ENCODE data around the gene MTMR12. TPM values are rescaled to one million over a fixed set of nuclear protein-coding genes. Genes with fewer than 3 reads are reported as not detected.

Gene MTMR12
- total and polyA plus RNA-seq, 2 of the 4 experiments (the other 2 are of a cell fraction): 11.1 to 21.3 TPM

DNA sequence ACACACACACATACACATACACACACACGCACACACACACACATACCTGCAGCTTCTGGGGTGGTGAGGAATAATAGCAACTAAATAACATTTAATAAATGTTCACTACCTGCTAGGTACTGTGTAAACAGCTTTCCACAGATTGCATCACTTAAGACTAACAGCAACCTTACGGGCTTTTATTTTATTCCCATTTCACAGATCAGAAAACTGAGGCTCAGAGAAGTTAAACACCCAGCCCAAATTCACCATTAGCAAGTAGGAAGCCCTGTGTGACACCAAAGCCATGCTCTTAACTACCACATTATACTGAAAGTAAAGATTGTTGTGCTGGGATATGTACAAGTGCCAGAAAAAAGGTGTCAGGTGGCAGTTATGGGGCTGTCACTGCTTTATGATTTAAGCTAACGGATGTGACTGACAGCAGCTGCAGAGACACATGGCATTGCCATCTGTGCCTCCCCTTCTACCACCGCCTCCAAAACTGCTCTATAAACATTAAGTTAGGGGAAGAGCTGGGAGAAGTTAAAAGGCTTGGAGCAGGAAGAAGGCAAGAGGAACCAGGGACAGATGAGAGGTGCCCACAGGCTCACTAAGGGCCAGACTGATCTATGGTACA is 13.6 kb downstream of the MTMR12 start:
- intact Hi-C loops (cut with micrococcal nuclease) (no loop called here), dilution Hi-C loops (cut with HindIII; ENCODE audit: low sequenced_read_pairs, unreplicated experiment) (no loop called here), in situ Hi-C loops (cut with MboI; ENCODE audit: low sequenced_read_pairs) (no loop called here)
- Histone ChIP-seq H3K9me1 (ENCODE audit: insufficient read depth, low read length) (peaks cover 20% of the 10 kb centered on the region), H3K9me3 (ENCODE audit: control insufficient read depth, insufficient read depth, low read length) (no peaks in the 10 kb centered on the region), H3K14ac (replicated peaks; ENCODE audit: low read depth, low read length) (no peak overlapping the region), H3K4me2 (ENCODE audit: low read depth, low read length) (no peak overlapping the region), H3K27ac (ENCODE audit: insufficient read depth, low read length) (no peak overlapping the region), H3K9ac (ENCODE audit: low read depth, low read length) (no peak overlapping the region), H2BK20ac (ENCODE audit: low read depth, low read length) (no peak overlapping the region), H3K79me1 (ENCODE audit: low read depth in 1 of 2, low read length in 2 of 2) (peaks cover 42 to 72% of the 10 kb centered on the region in 2 experiments), H4K91ac (ENCODE audit: insufficient read depth, low read depth, low read length) (no peak overlapping the region), H2BK120ac (ENCODE audit: low read depth, low read length) (no peak overlapping the region), H2BK15ac (ENCODE audit: low read depth, low read length) (no peak overlapping the region), H3K18ac (ENCODE audit: low read depth, low read length) (no peak overlapping the region), H3K4ac (ENCODE audit: low read depth, low read length) (no peak overlapping the region), H4K5ac (ENCODE audit: low read depth, low read length) (no peak overlapping the region), H3K4me3 (ENCODE audit: insufficient read depth, low read depth, low read length) (no peak overlapping the region), H4K8ac (ENCODE audit: low read depth in 2 of 2, low read length in 2 of 2) (no peak overlapping the region), H2AK9ac (replicated peaks; ENCODE audit: low read depth, low read length, poor library complexity) (no peak overlapping the region), H3K36me3 (ENCODE audit: control insufficient read depth, insufficient read depth, low read length) (peaks cover 6% of the 10 kb centered on the region; the same call in 1 of the 2 replicates), H2AFZ (replicated peaks; ENCODE audit: low read length, poor library complexity) (no peak overlapping the region), H3K27me3 (ENCODE audit: control insufficient read depth, insufficient read depth, low read length) (no peaks in the 10 kb centered on the region), H2BK5ac (ENCODE audit: low read depth, low read length, poor library complexity, severe bottlenecking) (no peak overlapping the region), H3K56ac (ENCODE audit: extremely low read depth, insufficient read depth, low read length) (no peak overlapping the region), H4K20me1 (ENCODE audit: insufficient read depth, low read length) (peaks cover 30% of the 10 kb centered on the region), H3K23ac (ENCODE audit: low read depth, low read length) (no peak overlapping the region), H2AK5ac (ENCODE audit: low read depth, low read length) (no peak overlapping the region), H3K4me1 (ENCODE audit: control insufficient read depth, insufficient read depth, low read length) (peaks cover 7% of the 10 kb centered on the region)
- ATAC-seq (ENCODE audit: low read depth): no peak
- ChIA-PET POLR2A (ENCODE audit: unreplicated experiment) (no interaction called here), CTCF (interaction anchor here (0.6 to 0.7 kb wide), 2 partner anchors 136 to 291 kb away, joined by 3 read pairs; no protein-coding TSS in a partner anchor)
- WGBS, 2 experiments (ENCODE audit: extremely low coverage in 2 of 2, insufficient read length in 1 of 2): no CpG with 5 or more reads among the region's 4 CpGs
- DNase-seq: no peak
- TF ChIP-seq BHLHE40 (IDR thresholded peaks at IDR 0.05; ENCODE audit: low read depth, low read length) (no peak), RCOR1 (IDR thresholded peaks at IDR 0.05; ENCODE audit: insufficient replicate concordance, low read length) (no peak), FOS (IDR thresholded peaks at IDR 0.05; ENCODE audit: low read depth, low read length) (no peak), POLR2A (IDR thresholded peaks at IDR 0.05; ENCODE audit: low read depth, low read length) (no peak), RAD21 (IDR thresholded peaks at IDR 0.05; ENCODE audit: low read length) (no peak), NFE2L2 (IDR thresholded peaks at IDR 0.05; ENCODE audit: low read depth, low read length) (no peak), SMC3 (IDR thresholded peaks at IDR 0.05; ENCODE audit: low read depth, low read length) (no peak)
- TF ChIP-seq, protein P1, sequence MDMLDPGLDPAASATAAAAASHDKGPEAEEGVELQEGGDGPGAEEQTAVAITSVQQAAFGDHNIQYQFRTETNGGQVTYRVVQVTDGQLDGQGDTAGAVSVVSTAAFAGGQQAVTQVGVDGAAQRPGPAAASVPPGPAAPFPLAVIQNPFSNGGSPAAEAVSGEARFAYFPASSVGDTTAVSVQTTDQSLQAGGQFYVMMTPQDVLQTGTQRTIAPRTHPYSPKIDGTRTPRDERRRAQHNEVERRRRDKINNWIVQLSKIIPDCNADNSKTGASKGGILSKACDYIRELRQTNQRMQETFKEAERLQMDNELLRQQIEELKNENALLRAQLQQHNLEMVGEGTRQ (IDR thresholded peaks at IDR 0.05; ENCODE audit: low read depth, low read length): no peak
- BruUV-seq (replicated peaks): no TSS peak

Measured in IMR-90 (cell line).